HCT116 (cell line): ENCODE measurements around the gene CPS1. TPM values are rescaled to one million over a fixed set of nuclear protein-coding genes. Genes with fewer than 3 reads are reported as not detected.

Experiments
- ATAC-seq: fragments of 200-7000 bp; cut with Tn5 transposase; 2 replicates; pipeline ENCODE4 v1.9.1; 2020; ENCODE audit warnings: mild to moderate bottlenecking, moderate library complexity
- BruUV-seq: library from RNA; stranded (reverse); fragments of 400-500 nt; replicated peaks from 2 replicates; lab custom pipeline; 2021; lab: Mats Ljungman, UMichigan
- CTCF ChIA-PET: fragments of 300-600 bp; sonication (Branson Sonifier 250); formaldehyde crosslinking; loops from one replicate; lab custom pipeline; 2021; ENCODE audit warnings: antibody characterized with exemption; lab: Charles Lee
- POLR2A ChIA-PET: fragments of 300-600, 350-600 bp; sonication (Branson Sonifier 250); formaldehyde crosslinking; loops from one replicate; lab custom pipeline; 2021; ENCODE audit warnings: antibody characterized with exemption; lab: Charles Lee
- RAD21 ChIA-PET, 2 experiments: fragments of 300-600 bp; sonication (Branson Sonifier 250); formaldehyde crosslinking; loops; one replicate each; lab custom pipeline; 2023; ENCODE audit warnings: low total read pairs in 2 of 2; ENCODE audit not compliant: uncharacterized antibody in 2 of 2, unreplicated experiment in 2 of 2, low non-redundant PET in 1 of 2; lab: Charles Lee
- DNase-seq: peaks from one replicate; pipeline ENCODE4 v3.0.0-alpha.2; 2010; ENCODE audit warnings: low read depth, low spot score
- H2AFZ ChIP-seq: fragments of 200-600 bp; shearing (Covaris generic), sonication (generic); 2 replicates; pipeline ENCODE4 v1.6.1; 2017; ENCODE audit warnings: low read depth, mixed run types, mixed read lengths, antibody characterized with exemption, low read length; ENCODE audit not compliant: poor library complexity, severe bottlenecking
- H3K27ac ChIP-seq: 2 replicates; pipeline ENCODE4 v1.5.1; 2012; ENCODE audit warnings: low read depth, low read length
- H3K27me3 ChIP-seq: fragments of 200-600 bp; sonication (generic); 2 replicates; pipeline ENCODE4 v1.6.1; 2016; ENCODE audit warnings: mixed run types, low read length, mixed read lengths; ENCODE audit not compliant: insufficient read depth
- H3K36me3 ChIP-seq, 2 experiments: fragments of 200-500 bp in 1 of 2; fragments of 200-600 bp in 1 of 2; sonication (Bioruptor generic) in 1 of 2; sonication (generic) in 1 of 2; 2 replicates each; pipeline versions ENCODE4 v1.5.1 to v1.6.1; 2014 to 2016; ENCODE audit warnings: low read length in 2 of 2, inconsistent platforms in 1 of 2, mixed read lengths in 1 of 2, mixed run types in 1 of 2; ENCODE audit not compliant: insufficient read depth in 2 of 2, control insufficient read depth in 1 of 2
- H3K4me1 ChIP-seq, 2 experiments: fragments of 200-600 bp in 1 of 2; sonication (generic) in 1 of 2; 2 replicates each; pipeline versions ENCODE4 v1.5.1 to v1.6.1; 2012 to 2017; ENCODE audit warnings: low read length in 2 of 2, inconsistent platforms in 1 of 2, mild to moderate bottlenecking in 1 of 2, mixed read lengths in 1 of 2, mixed run types in 1 of 2, moderate library complexity in 1 of 2; ENCODE audit not compliant: insufficient read depth in 2 of 2, control insufficient read depth in 1 of 2
- H3K4me2 ChIP-seq: fragments of 200-600 bp; sonication (generic); 2 replicates; pipeline ENCODE4 v1.6.1; 2017; ENCODE audit warnings: mixed run types, low read length, mixed read lengths
- H3K4me3 ChIP-seq, 2 experiments: fragments of 200-600 bp in 1 of 2; sonication (generic) in 1 of 2; replicated peaks in 1 of 2; 2 replicates each; pipeline ENCODE4 v1.5.1; 2011 to 2016; ENCODE audit warnings: low read length in 2 of 2, control low read depth in 1 of 2, low read depth in 1 of 2, mild to moderate bottlenecking in 1 of 2, mixed read lengths in 1 of 2, mixed run types in 1 of 2
- H3K79me2 ChIP-seq: fragments of 200-600 bp; sonication (generic); 2 replicates; pipeline ENCODE4 v1.6.1; 2017; ENCODE audit warnings: mild to moderate bottlenecking, mixed run types, low read length, moderate library complexity, mixed read lengths; ENCODE audit not compliant: insufficient read depth
- H3K9ac ChIP-seq: fragments of 200-600 bp; sonication (generic); 2 replicates; pipeline ENCODE4 v1.6.1; 2016; ENCODE audit warnings: low read length, mixed read lengths
- H3K9me2 ChIP-seq: fragments of 200-600 bp; sonication (generic), shearing (Covaris generic); 2 replicates; pipeline ENCODE4 v1.6.1; 2017; ENCODE audit warnings: mixed run types, mild to moderate bottlenecking, moderate library complexity; ENCODE audit not compliant: insufficient read depth
- H3K9me3 ChIP-seq, 2 experiments: fragments of 200-500 bp in 1 of 2; fragments of 200-600 bp in 1 of 2; sonication (Bioruptor generic) in 1 of 2; sonication (generic) in 1 of 2; 2 replicates each; pipeline ENCODE4 v1.6.1; 2014 to 2017; ENCODE audit warnings: low read length in 2 of 2, mixed read lengths in 2 of 2, inconsistent platforms in 1 of 2, low read depth in 1 of 2, mild to moderate bottlenecking in 1 of 2, mixed run types in 1 of 2, moderate library complexity in 1 of 2; ENCODE audit not compliant: control insufficient read depth in 1 of 2, insufficient read depth in 1 of 2
- H4K20me1 ChIP-seq: fragments of 200-600 bp; sonication (generic), shearing (Covaris generic); 2 replicates; pipeline ENCODE4 v1.6.1; 2017; ENCODE audit warnings: mixed run types, mild to moderate bottlenecking, moderate library complexity; ENCODE audit not compliant: insufficient read depth
- EGR1 ChIP-seq: IDR thresholded peaks from 2 replicates; pipeline ENCODE4 v1.6.1; 2012; ENCODE audit warnings: low read depth
- EZH2 ChIP-seq: fragments of 200-600 bp; sonication (generic); IDR thresholded peaks from 2 replicates; pipeline ENCODE4 v1.6.1; 2017; ENCODE audit warnings: antibody characterized with exemption, mixed run types
- JUND ChIP-seq: IDR thresholded peaks from 2 replicates; pipeline ENCODE4 v1.6.1; 2012
- POLR2AphosphoS5 ChIP-seq: IDR thresholded peaks from 2 replicates; pipeline ENCODE4 v1.6.1; 2011; ENCODE audit warnings: mild to moderate bottlenecking, low read depth, low read length, moderate library complexity
- SRF ChIP-seq: IDR thresholded peaks from 2 replicates; pipeline ENCODE4 v1.6.1; 2012; ENCODE audit warnings: low read depth
- ZFX ChIP-seq: fragments of 450-650 bp; IDR thresholded peaks from 2 replicates; pipeline ENCODE4 v1.6.1; 2017
- ZNF274 ChIP-seq: fragments of 200-500 bp; sonication (Bioruptor generic); IDR thresholded peaks from 2 replicates; pipeline ENCODE4 v1.6.1; 2014; ENCODE audit warnings: mild to moderate bottlenecking, low read depth, low read length, inconsistent platforms
- intact Hi-C: fragments of 100-400 bp; cut with micrococcal nuclease; formaldehyde crosslinking; loops from 2 replicates; pipeline ENCODE4 v1.10.0; 2022
- total RNA-seq: library from RNA; stranded (reverse); gene quantifications from one replicate; pipeline ENCODE4 v1.2.1, GENCODE V29; 2021; ENCODE audit not compliant: unreplicated experiment
- TF ChIP-seq, protein P1 (sequence below): IDR thresholded peaks from 2 replicates; pipeline ENCODE4 v1.6.1; 2012; ENCODE audit warnings: low read depth
- TF ChIP-seq, protein P2 (sequence below), 3 experiments: fragments of 200-600 bp in 1 of 3; sonication (generic) in 1 of 3; IDR thresholded peaks in 2 of 3; conservative IDR thresholded peaks in 1 of 3; 2 replicates each; pipeline ENCODE4 v1.5.1; 2012 to 2017; ENCODE audit warnings: low read depth in 2 of 3, low read length in 2 of 3, antibody characterized with exemption in 1 of 3, borderline replicate concordance in 1 of 3, control low read depth in 1 of 3, mild to moderate bottlenecking in 1 of 3, mixed read lengths in 1 of 3, mixed run types in 1 of 3, moderate library complexity in 1 of 3; ENCODE audit not compliant: insufficient read depth in 1 of 3

Gene CPS1
- total RNA-seq, 1 experiment from 2014 or later: 37.5 TPM

DNA sequence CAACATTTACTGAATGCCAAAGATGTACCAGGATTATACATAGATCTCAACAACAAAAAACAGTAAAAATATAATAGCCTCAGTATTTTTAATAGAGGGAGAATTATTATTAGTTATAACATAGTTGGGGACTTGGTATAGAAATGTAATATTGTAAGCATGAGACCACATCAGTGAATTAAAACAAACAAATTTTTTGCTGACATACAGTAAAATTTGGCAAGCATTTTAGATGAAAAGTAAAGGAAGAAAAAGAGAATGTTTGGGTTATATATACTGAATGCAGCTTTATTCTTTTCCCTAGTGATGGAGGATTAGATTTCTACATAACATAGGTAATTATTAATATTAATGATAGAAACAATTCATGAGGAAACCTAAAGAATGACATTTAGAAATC, 10.9 kb downstream of the CPS1 start:
- no peak overlapping the region for H3K27ac ChIP-seq
- ChIA-PET RAD21 (no interaction called here), POLR2A (no interaction called here), CTCF (no interaction called here)
- no TSS peak for BruUV-seq
- H3K9me3 ChIP-seq: no peaks in the 10 kb centered on the region
- no peak overlapping the region for H2AFZ ChIP-seq
- no peaks in the 10 kb centered on the region for H3K9me2 ChIP-seq
- H3K4me2 ChIP-seq: no peak overlapping the region
- no peaks in the 10 kb centered on the region for H3K36me3 ChIP-seq
- TF ChIP-seq EGR1 (no peak), JUND (no peak), POLR2AphosphoS5 (no peak), SRF (no peak), EZH2 (no peak), ZNF274 (no peak), ZFX (no peak)
- TF ChIP-seq, protein P1, sequence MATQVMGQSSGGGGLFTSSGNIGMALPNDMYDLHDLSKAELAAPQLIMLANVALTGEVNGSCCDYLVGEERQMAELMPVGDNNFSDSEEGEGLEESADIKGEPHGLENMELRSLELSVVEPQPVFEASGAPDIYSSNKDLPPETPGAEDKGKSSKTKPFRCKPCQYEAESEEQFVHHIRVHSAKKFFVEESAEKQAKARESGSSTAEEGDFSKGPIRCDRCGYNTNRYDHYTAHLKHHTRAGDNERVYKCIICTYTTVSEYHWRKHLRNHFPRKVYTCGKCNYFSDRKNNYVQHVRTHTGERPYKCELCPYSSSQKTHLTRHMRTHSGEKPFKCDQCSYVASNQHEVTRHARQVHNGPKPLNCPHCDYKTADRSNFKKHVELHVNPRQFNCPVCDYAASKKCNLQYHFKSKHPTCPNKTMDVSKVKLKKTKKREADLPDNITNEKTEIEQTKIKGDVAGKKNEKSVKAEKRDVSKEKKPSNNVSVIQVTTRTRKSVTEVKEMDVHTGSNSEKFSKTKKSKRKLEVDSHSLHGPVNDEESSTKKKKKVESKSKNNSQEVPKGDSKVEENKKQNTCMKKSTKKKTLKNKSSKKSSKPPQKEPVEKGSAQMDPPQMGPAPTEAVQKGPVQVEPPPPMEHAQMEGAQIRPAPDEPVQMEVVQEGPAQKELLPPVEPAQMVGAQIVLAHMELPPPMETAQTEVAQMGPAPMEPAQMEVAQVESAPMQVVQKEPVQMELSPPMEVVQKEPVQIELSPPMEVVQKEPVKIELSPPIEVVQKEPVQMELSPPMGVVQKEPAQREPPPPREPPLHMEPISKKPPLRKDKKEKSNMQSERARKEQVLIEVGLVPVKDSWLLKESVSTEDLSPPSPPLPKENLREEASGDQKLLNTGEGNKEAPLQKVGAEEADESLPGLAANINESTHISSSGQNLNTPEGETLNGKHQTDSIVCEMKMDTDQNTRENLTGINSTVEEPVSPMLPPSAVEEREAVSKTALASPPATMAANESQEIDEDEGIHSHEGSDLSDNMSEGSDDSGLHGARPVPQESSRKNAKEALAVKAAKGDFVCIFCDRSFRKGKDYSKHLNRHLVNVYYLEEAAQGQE: no peak
- TF ChIP-seq, protein P2, sequence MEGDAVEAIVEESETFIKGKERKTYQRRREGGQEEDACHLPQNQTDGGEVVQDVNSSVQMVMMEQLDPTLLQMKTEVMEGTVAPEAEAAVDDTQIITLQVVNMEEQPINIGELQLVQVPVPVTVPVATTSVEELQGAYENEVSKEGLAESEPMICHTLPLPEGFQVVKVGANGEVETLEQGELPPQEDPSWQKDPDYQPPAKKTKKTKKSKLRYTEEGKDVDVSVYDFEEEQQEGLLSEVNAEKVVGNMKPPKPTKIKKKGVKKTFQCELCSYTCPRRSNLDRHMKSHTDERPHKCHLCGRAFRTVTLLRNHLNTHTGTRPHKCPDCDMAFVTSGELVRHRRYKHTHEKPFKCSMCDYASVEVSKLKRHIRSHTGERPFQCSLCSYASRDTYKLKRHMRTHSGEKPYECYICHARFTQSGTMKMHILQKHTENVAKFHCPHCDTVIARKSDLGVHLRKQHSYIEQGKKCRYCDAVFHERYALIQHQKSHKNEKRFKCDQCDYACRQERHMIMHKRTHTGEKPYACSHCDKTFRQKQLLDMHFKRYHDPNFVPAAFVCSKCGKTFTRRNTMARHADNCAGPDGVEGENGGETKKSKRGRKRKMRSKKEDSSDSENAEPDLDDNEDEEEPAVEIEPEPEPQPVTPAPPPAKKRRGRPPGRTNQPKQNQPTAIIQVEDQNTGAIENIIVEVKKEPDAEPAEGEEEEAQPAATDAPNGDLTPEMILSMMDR (IDR thresholded peaks at IDR 0.05 in 2 of 3, conservative IDR thresholded peaks at IDR 0.05 in 1 of 3; ENCODE audit: borderline replicate concordance in 1 of 3, insufficient read depth in 1 of 3, low read depth in 2 of 3, low read length in 2 of 3): no peak
- TF ChIP-seq, all 23 proteins: peak for 0
- no peak overlapping the region for H3K4me3 ChIP-seq
- no peak overlapping the region for H3K9ac ChIP-seq
- no peaks in the 10 kb centered on the region for H3K4me1 ChIP-seq
- intact Hi-C loops: no loop called here
- no peaks in the 10 kb centered on the region for H4K20me1 ChIP-seq
- ATAC-seq (no peak), DNase-seq (no peak)
- H3K27me3 ChIP-seq: no peaks in the 10 kb centered on the region
- no peaks in the 10 kb centered on the region for H3K79me2 ChIP-seq
